Esophagus (tissue), 2 donors: ENCODE data around the gene BFSP1. TPM values are rescaled to one million over a fixed set of nuclear protein-coding genes. Genes with fewer than 3 reads are reported as not detected.
A peak's percentile ranks its signal among the peaks of the same experiment; 100 is the strongest.

Experiments
- H3K27ac ChIP-seq, 2 donors: one replicate each; pipeline ENCODE4 v1.5.1; 2013; ENCODE audit warnings: low read depth in 2 of 2, mild to moderate bottlenecking in 2 of 2, inconsistent platforms in 1 of 2, low read length in 1 of 2, moderate library complexity in 1 of 2
- H3K27me3 ChIP-seq, 2 donors: one replicate each; pipeline ENCODE4 v1.6.1; 2013; ENCODE audit warnings: low read length in 2 of 2, control low read depth in 1 of 2, mild to moderate bottlenecking in 1 of 2; ENCODE audit not compliant: insufficient read depth in 2 of 2, control insufficient read depth in 1 of 2
- H3K36me3 ChIP-seq, 2 donors: one replicate each; pipeline ENCODE4 v1.6.1; 2013; ENCODE audit warnings: low read length in 1 of 2; ENCODE audit not compliant: control insufficient read depth in 2 of 2, insufficient read depth in 2 of 2
- H3K4me1 ChIP-seq, 2 donors: one replicate each; pipeline ENCODE4 v1.6.1; 2013; ENCODE audit warnings: low read length in 1 of 2; ENCODE audit not compliant: control insufficient read depth in 2 of 2, insufficient read depth in 2 of 2
- H3K4me3 ChIP-seq, 2 donors: one replicate each; pipeline ENCODE4 v1.5.1; 2013; ENCODE audit warnings: low read length in 2 of 2, mild to moderate bottlenecking in 2 of 2, low read depth in 1 of 2, moderate library complexity in 1 of 2
- H3K9me3 ChIP-seq, 2 donors: one replicate each; pipeline ENCODE4 v1.6.1; 2013; ENCODE audit warnings: mild to moderate bottlenecking in 2 of 2, low read depth in 1 of 2, low read length in 1 of 2, moderate library complexity in 1 of 2; ENCODE audit not compliant: control insufficient read depth in 2 of 2, insufficient read depth in 1 of 2
- WGBS, 2 donors: extraction: QIAGEN DNeasy Blood & Tissue Kit; methylation state at CpG; one replicate each; pipeline ENCODE4 v1.1.7; 2013; 5-methylcytosine and 5-hydroxymethylcytosine counted together
- polyA plus RNA-seq, 2 donors: library from polyadenylated mRNA; stranded (reverse); fragments of 200-250 nt; gene quantifications; one replicate each; pipeline ENCODE4 v1.2.3, GENCODE V29; 2013
- donor health status: healthy with polysubstance abuse.
- donor health status: Bipolar disorder and iron deficiency.

Gene BFSP1
- polyA plus RNA-seq, 2 donors: 0.80 to 1.2 TPM

DNA sequence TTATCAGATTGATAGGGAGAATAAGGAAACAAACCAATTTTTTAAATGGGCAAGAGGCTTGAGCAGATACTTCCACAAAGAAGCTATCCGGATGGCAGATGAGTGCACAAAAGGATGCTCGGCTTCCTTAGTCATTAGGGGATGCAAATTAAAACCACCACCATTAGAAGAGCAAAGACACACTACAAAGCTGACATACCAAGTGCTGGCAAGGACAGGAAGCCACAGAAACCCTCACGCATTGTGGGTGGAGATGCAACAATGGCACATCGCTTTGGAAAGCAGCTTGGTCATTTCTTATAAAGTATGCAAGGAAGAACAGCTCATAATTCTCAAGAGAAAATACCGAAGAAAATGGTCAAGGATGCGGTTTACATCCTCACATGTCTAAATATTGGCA, 19.8 kb downstream of the BFSP1 start:
- H3K27ac ChIP-seq: no peak overlapping the region

GRCh38 chr20:17510548-17510947, 20.6 kb downstream of the BFSP1 start:
- H3K27me3 ChIP-seq: no peaks in the 10 kb centered on the region
- no peak overlapping the region for H3K27ac ChIP-seq
- no peaks in the 10 kb centered on the region for H3K9me3 ChIP-seq
- peaks cover 2 to 3% of the 10 kb centered on the region in 2 donors for H3K4me1 ChIP-seq
- 58 to 80% methylated on average over 4 of the region's 4 CpGs for WGBS, 2 donors
- H3K4me3 ChIP-seq: no peak overlapping the region
- H3K36me3 ChIP-seq: no peaks in the 10 kb centered on the region

More for the DNA sequence above, 19.8 kb downstream of the BFSP1 start:
- no peaks in the 10 kb centered on the region for H3K27me3 ChIP-seq
- no peaks in the 10 kb centered on the region for H3K4me1 ChIP-seq
- no peaks in the 10 kb centered on the region for H3K36me3 ChIP-seq
- H3K9me3 ChIP-seq: no peaks in the 10 kb centered on the region
- H3K4me3 ChIP-seq: no peak overlapping the region
- 83 to 84% methylated on average over 6 of the region's 6 CpGs for WGBS, 2 donors

DNA sequence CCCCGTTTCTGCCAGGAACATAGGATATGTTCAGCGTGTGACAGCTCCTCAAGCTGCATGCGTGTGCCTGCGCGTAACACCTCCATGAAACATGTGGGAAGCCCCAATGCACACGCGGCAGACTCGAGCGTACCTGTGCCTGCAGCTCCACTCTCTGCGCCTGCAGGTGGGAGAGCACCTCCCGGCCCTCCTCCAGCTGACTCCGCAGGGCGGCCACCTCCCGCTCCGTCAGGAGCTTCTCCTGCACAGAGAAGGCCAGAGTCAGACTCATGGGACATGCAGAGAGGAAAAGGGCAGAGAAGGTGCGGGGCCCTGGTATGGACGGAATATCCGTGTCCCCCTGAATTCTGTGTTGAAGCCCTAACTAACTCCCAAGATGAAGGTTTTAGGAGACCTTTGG, 22.4 kb downstream of the BFSP1 start:
- Histone ChIP-seq H3K9me3 (no peaks in the 10 kb centered on the region), H3K27me3 (no peaks in the 10 kb centered on the region), H3K4me1 (peaks cover 2 to 6% of the 10 kb centered on the region in 2 donors), H3K36me3 (no peaks in the 10 kb centered on the region), H3K27ac (no peak overlapping the region), H3K4me3 (no peak overlapping the region)
- WGBS, 2 donors: 93 to 95% methylated on average over 18 of the region's 18 CpGs

- H3K27me3 ChIP-seq: no peaks in the 10 kb centered on the region
- no peaks in the 10 kb centered on the region for H3K36me3 ChIP-seq
- no peak overlapping the region for H3K4me3 ChIP-seq
- peaks cover 2 to 6% of the 10 kb centered on the region in 2 donors for H3K4me1 ChIP-seq
- no peak overlapping the region for H3K27ac ChIP-seq
- H3K9me3 ChIP-seq: no peaks in the 10 kb centered on the region
- 92% methylated on average over 5 of the region's 5 CpGs for WGBS, 2 donors
These were observed 23.6 kb downstream of the BFSP1 start for GRCh38 chr20:17507531-17507930.

DNA sequence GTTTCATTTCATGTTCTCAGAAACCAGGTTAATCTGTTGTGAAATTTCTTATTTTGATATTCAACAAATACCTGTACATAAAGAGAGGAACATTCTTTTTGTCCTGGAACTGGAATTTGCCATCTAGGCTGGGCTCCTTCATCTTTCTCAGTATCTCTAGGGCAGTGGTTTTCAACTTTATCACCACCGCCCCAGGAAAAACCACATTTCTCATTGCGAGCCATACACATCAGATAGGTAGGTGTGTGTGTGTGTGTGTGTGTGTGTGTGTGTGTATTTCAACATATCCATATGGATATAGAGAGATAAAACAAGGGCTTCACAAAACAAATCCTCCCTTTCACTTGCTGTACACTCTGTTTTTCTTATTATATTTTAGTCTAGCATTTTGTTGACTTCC, 24.1 kb downstream of the BFSP1 start:
- Histone ChIP-seq H3K9me3 (no peaks in the 10 kb centered on the region), H3K4me3 (no peak overlapping the region), H3K27ac (peak overlapping the region in 1 of 2 donors; percentile 88), H3K27me3 (no peaks in the 10 kb centered on the region), H3K4me1 (peaks cover 2 to 6% of the 10 kb centered on the region in 2 donors), H3K36me3 (no peaks in the 10 kb centered on the region)
- WGBS, 2 donors: 70 to 75% methylated on average over 2 of the region's 2 CpGs

DNA sequence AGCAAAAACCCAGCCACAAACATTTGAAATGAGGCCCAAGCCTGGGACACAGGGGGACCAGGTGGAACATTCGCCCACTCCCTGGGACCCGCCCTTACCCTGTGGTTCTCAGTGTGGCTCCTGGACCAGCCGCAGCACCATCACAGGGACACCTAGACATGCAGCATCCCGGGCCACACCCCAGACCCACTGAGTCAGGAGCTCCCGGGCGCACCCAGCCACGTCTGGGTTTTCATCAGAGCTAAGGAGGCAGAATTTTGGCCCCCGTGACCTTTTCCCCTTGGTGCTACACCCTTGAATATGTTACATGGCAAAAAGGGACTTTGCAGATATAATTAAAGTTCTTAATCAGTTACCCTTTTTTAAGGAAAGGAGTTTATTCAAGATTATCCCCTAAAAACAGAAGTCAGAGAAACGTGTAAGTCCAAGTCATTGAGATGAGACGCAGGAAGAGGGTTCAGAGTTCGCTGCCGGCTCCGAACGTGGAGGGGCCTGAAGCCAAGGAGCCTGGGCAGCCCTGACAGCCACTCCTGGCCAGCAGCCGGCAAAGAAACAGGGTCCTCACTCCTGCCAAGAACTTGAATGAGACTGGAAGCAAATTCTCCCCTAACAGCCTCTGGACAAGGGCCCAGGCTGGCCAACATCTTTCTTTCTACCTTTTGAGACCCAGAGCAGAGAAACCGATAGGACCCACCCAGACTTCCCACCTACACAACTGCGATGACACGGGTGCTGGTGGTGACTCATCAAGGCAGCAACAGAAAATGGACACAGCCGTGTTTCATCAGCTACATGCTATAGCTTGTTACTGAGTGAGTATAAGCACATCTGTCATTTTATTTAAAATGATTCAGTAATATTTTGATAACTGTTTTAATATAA, 25.3 kb downstream of the BFSP1 start:
- H3K4me1 ChIP-seq: peaks cover 2 to 6% of the 10 kb centered on the region in 2 donors
- H3K9me3 ChIP-seq: no peaks in the 10 kb centered on the region
- H3K27ac ChIP-seq: peak overlapping the region; percentile 18 to 88
- no peaks in the 10 kb centered on the region for H3K36me3 ChIP-seq
- no peaks in the 10 kb centered on the region for H3K27me3 ChIP-seq
- H3K4me3 ChIP-seq: peak overlapping the region; percentile 27 to 53
- 50 to 53% methylated on average over 19 of the region's 19 CpGs for WGBS, 2 donors

GRCh38 chr20:17504898-17505635, 26.1 kb downstream of the BFSP1 start:
- no peaks in the 10 kb centered on the region for H3K36me3 ChIP-seq
- WGBS, 2 donors: 1 to 2% methylated on average over 29 to 30 of the region's 30 CpGs
- peaks cover 2 to 6% of the 10 kb centered on the region in 2 donors for H3K4me1 ChIP-seq
- no peaks in the 10 kb centered on the region for H3K9me3 ChIP-seq
- H3K27me3 ChIP-seq: no peaks in the 10 kb centered on the region
- peak overlapping the region; percentile 18 to 80 for H3K27ac ChIP-seq
- H3K4me3 ChIP-seq: peak overlapping the region; percentile 27 to 53

DNA sequence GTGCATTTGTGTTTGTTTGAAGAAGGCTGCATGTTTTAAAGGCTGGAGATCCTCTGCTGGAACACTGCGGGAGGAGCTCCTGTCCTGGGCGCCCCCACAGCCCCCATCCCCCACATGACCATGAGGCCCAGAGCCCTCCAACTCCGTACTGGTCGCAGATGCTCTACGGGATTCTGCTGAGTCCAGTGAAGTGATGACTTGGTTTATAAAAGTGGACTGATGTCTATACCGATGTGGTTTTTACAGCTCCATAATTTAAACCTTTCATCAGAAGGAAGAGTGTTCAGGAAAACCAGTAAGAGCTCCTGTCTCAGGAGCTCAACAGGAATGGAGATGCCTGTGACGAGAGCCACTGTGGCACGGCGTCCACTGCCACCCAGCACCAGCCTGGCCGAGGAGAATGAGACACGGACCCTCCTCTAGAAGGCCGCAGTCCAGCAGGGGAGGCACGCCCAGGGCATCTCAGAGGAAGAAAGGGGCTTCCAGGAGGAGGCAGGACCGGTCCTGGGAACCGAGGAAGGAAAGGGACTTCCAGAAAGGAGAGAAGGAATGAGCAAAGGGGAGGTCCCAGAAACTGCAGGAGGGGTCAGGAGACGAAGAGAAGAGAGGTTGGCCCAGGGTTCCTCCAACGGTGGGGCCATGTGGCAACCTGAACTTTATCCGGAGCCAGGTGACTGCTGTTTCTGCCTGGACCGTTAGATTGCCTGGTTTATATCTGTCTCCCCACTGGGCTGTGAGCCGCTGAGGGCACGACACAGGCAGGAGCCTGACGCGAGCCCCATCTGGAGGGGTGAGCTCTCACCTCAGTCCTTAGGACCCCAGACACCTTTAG, 26.9 kb downstream of the BFSP1 start:
- no peak overlapping the region for H3K4me3 ChIP-seq
- H3K36me3 ChIP-seq: no peaks in the 10 kb centered on the region

More for the DNA sequence above, 26.9 kb downstream of the BFSP1 start:
- Histone ChIP-seq H3K9me3 (no peaks in the 10 kb centered on the region), H3K27ac (no peak overlapping the region), H3K27me3 (no peaks in the 10 kb centered on the region), H3K4me1 (peaks cover 2 to 6% of the 10 kb centered on the region in 2 donors)
- 42 to 43% methylated on average over 23 of the region's 23 CpGs for WGBS, 2 donors
